GM12875 (cell line): ENCODE results near the gene MCL1.
"Not testable (repeated sequence)": the region's sequence is repeated elsewhere in the genome, so short reads cannot be mapped to it uniquely, and the experiment has no call there.

Experiments
- H3K4me3 ChIP-seq: one replicate; pipeline ENCODE4 v1.5.1; 2011; ENCODE audit warnings: low read depth, low read length, control low read depth
- CTCF ChIP-seq: IDR thresholded peaks from 2 replicates; pipeline ENCODE4 v1.5.1; 2011; ENCODE audit warnings: low read depth, mild to moderate bottlenecking, control low read depth, inconsistent platforms, low read length, moderate library complexity, borderline replicate concordance; ENCODE audit not compliant: insufficient read depth

The MCL1 gene

GRCh38 chr1:150568594-150568966 lies 10.8 kb downstream of the MCL1 start:
- no peak for TF ChIP-seq CTCF
- H3K4me3 ChIP-seq: no peak overlapping the region

GRCh38 chr1:150567717-150568593 lies 11.5 kb downstream of the MCL1 start:
- no peak overlapping the region for H3K4me3 ChIP-seq

GRCh38 chr1:150567341-150567716 lies 12.1 kb downstream of the MCL1 start:
- TF ChIP-seq CTCF: no peak
- H3K4me3 ChIP-seq: no peak overlapping the region

More at GRCh38 chr1:150567717-150568593, 11.5 kb downstream of the MCL1 start:
- TF ChIP-seq CTCF: no peak

- no peak overlapping the region for H3K4me3 ChIP-seq
- TF ChIP-seq CTCF: no peak
These were observed 12.6 kb downstream of the MCL1 start for GRCh38 chr1:150566589-150567340.

- H3K4me3 ChIP-seq: not testable (repeated sequence)
These were observed 14.0 kb downstream of the MCL1 start for GRCh38 chr1:150565240-150565991.

- TF ChIP-seq CTCF: no peak
- H3K4me3 ChIP-seq: no peak overlapping the region
These were observed 15.1 kb downstream of the MCL1 start for GRCh38 chr1:150564051-150564991.
